Activated T-cell treated with anti-CD3 and anti-CD28 coated beads, Interleukin-2, amount 50 U/mL, for 48 hours (primary cell): ENCODE measurements around the gene OR4K14.
"Not testable (repeated sequence)": the region's sequence is repeated elsewhere in the genome, so short reads cannot be mapped to it uniquely, and the experiment has no call there.

Experiments used
- DNase-seq, 2 experiments: peaks; one replicate each; pipeline ENCODE4 v3.0.0-alpha.2; 2020

The OR4K14 gene

GRCh38 chr14:20019257-20019865 lies at the start of gene OR4K14:
Gene OR4K14 (minus strand): TSS chr14:20019307. CDS start chr14:20015193, 4,114 bp downstream.
- DNase-seq = no peak

- DNase-seq = no peak
These were observed 40.6 kb upstream of the OR4K14 start, which contains the start of gene OR4L1 for GRCh38 chr14:20059745-20060144. Gene OR4L1 (plus strand): TSS chr14:20060045. CDS start chr14:20060045, 0 bp downstream.

- no peak for DNase-seq
These were observed 29.1 kb upstream of the OR4K14 start for GRCh38 chr14:20048202-20048601.

- no peak for DNase-seq
These were observed 25.1 kb upstream of the OR4K14 start for GRCh38 chr14:20044243-20044642.

GRCh38 chr14:20035938-20036337 lies 16.8 kb upstream of the OR4K14 start, which contains the start of gene OR4K13:
Gene OR4K13 (minus strand): TSS chr14:20036038. CDS start chr14:20034758, 1,280 bp downstream.
- DNase-seq = no peak

GRCh38 chr14:20035449-20035848 lies 16.3 kb upstream of the OR4K14 start:
- no peak for DNase-seq

- DNase-seq = no peak
These were observed 12.0 kb upstream of the OR4K14 start for GRCh38 chr14:20031058-20031457.

GRCh38 chr14:20008156-20008555 lies 11.0 kb downstream of the OR4K14 start:
- DNase-seq = no peak

- DNase-seq = no peak
These were observed 16.8 kb downstream of the OR4K14 start for GRCh38 chr14:20002319-20002718.

GRCh38 chr14:20001863-20002262 lies 17.2 kb downstream of the OR4K14 start, which contains the start of gene OR4Q2:
Gene OR4Q2 (plus strand): TSS chr14:20002163.
- DNase-seq = no peak

- DNase-seq = no peak
These were observed 25.7 kb downstream of the OR4K14 start for GRCh38 chr14:19993438-19993837.

GRCh38 chr14:19975291-19975690 lies 43.8 kb downstream of the OR4K14 start, which contains the start of gene OR4K15:
Gene OR4K15 (plus strand): TSS chr14:19975591. CDS start chr14:19975591, 0 bp downstream.
- DNase-seq = no peak

- DNase-seq = no peak
These were observed 44.3 kb downstream of the OR4K14 start for GRCh38 chr14:19974844-19975243.

- DNase-seq = not testable (repeated sequence)
These were observed 49.4 kb downstream of the OR4K14 start for GRCh38 chr14:19969735-19970134.
